H1 (cell line): ENCODE results near the gene TNNT1. TPM values are rescaled to one million over a fixed set of nuclear protein-coding genes. Genes with fewer than 3 reads are reported as not detected.

Experiments
- CHD2 ChIP-seq: IDR thresholded peaks from 2 replicates; pipeline ENCODE4 v1.6.1; 2012; ENCODE audit warnings: low read length, improper control_type of control experiment
- CHD7 ChIP-seq: fragments of 300-600 bp; sonication (generic); IDR thresholded peaks from 2 replicates; pipeline ENCODE4 v1.7.1; 2012; ENCODE audit warnings: low read length, moderate library complexity, mild to moderate bottlenecking, inconsistent platforms; ENCODE audit not compliant: insufficient replicate concordance
- CTCF ChIP-seq, 3 experiments: IDR thresholded peaks; 1 replicate in 2 of 3; 2 replicates in 1 of 3; pipeline versions ENCODE4 v1.5.1 to v1.6.1; 2011; ENCODE audit warnings: low read length in 3 of 3, mild to moderate bottlenecking in 3 of 3, inconsistent platforms in 2 of 3, low read depth in 1 of 3, moderate library complexity in 1 of 3; ENCODE audit not compliant: insufficient read depth in 1 of 3; ENCODE audit errors: control extremely low read depth in 1 of 3
- KDM4A ChIP-seq: IDR thresholded peaks from one replicate; pipeline ENCODE4 v1.7.1; 2012; ENCODE audit warnings: low read depth, mild to moderate bottlenecking, moderate library complexity, low read length, inconsistent platforms; ENCODE audit not compliant: severe bottlenecking
- PHF8 ChIP-seq: fragments of 200-600 bp; sonication (generic); conservative IDR thresholded peaks from 2 replicates; pipeline ENCODE4 v1.7.1; 2012; ENCODE audit warnings: low read depth, mild to moderate bottlenecking, inconsistent platforms, low read length, moderate library complexity
- POLR2A ChIP-seq, 2 experiments: IDR thresholded peaks; 1 replicate in 1 of 2; 2 replicates in 1 of 2; pipeline ENCODE4 v1.6.1; 2011; ENCODE audit warnings: low read depth in 2 of 2, low read length in 2 of 2, mild to moderate bottlenecking in 2 of 2; ENCODE audit errors: control extremely low read depth in 1 of 2
- RXRA ChIP-seq: IDR thresholded peaks from 2 replicates; pipeline ENCODE4 v1.6.1; 2011; ENCODE audit warnings: low read depth, mild to moderate bottlenecking, low read length, moderate library complexity; ENCODE audit not compliant: insufficient read depth
- polyA plus RNA-seq, 7 experiments: library from polyadenylated mRNA; depleted of rRNA in 3 of 7; stranded (reverse) in 5 of 7; unstranded in 2 of 7; fragments of >200 nt in 5 of 7; fragments of 200-250 nt in 2 of 7; gene quantifications; 1 replicate in 5 of 7; 2 replicates in 1 of 7; 4 replicates in 1 of 7; pipeline versions ENCODE4 v1.2.1 to v1.2.3, GENCODE V29; 2011 to 2013; ENCODE audit warnings: missing spikeins in 2 of 7, mixed read lengths in 2 of 7
- total RNA-seq: library from RNA; stranded (reverse); fragmentation: NEBNext Ultra II Directional; extraction: Animal tissue kit (Norgen Biotek cat#: 25700); gene quantifications from 2 replicates; pipeline ENCODE4 v1.2.1, GENCODE V29; 2021

Gene TNNT1
- total and polyA plus RNA-seq, 2 of the 8 experiments (the other 6 are each of a cell fraction or from before 2014, with no cell fraction given) = 69.6 to 107 TPM

GRCh38 chr19:55179606-55180484 is 30.8 kb upstream of the TNNT1 start, which contains the start of gene SYT5 (continued):
- no peak for TF ChIP-seq PHF8
- no peak for TF ChIP-seq CHD7
- no peak for TF ChIP-seq KDM4A
- no peak for TF ChIP-seq CHD2
- no peak for TF ChIP-seq POLR2A (IDR thresholded peaks at IDR 0.05; ENCODE audit: control extremely low read depth in 1 of 2, low read depth in 2 of 2, low read length in 2 of 2)
- TF ChIP-seq CTCF (IDR thresholded peaks at IDR 0.05; ENCODE audit: control extremely low read depth in 1 of 3, insufficient read depth in 1 of 3, low read depth in 1 of 3, low read length in 3 of 3) = no peak
- TF ChIP-seq RXRA = no peak
